Activated CD4-positive, alpha-beta T cell treated with anti-CD3 and anti-CD28 coated beads for 1 hour (primary cell): ENCODE results near the gene ADM2.
"Not testable (repeated sequence)": the region's sequence is repeated elsewhere in the genome, so short reads cannot be mapped to it uniquely, and the experiment has no call there.

Experiments
- DNase-seq: peaks from one replicate; pipeline ENCODE4 v3.0.0-alpha.2; 2020

The ADM2 gene

DNA sequence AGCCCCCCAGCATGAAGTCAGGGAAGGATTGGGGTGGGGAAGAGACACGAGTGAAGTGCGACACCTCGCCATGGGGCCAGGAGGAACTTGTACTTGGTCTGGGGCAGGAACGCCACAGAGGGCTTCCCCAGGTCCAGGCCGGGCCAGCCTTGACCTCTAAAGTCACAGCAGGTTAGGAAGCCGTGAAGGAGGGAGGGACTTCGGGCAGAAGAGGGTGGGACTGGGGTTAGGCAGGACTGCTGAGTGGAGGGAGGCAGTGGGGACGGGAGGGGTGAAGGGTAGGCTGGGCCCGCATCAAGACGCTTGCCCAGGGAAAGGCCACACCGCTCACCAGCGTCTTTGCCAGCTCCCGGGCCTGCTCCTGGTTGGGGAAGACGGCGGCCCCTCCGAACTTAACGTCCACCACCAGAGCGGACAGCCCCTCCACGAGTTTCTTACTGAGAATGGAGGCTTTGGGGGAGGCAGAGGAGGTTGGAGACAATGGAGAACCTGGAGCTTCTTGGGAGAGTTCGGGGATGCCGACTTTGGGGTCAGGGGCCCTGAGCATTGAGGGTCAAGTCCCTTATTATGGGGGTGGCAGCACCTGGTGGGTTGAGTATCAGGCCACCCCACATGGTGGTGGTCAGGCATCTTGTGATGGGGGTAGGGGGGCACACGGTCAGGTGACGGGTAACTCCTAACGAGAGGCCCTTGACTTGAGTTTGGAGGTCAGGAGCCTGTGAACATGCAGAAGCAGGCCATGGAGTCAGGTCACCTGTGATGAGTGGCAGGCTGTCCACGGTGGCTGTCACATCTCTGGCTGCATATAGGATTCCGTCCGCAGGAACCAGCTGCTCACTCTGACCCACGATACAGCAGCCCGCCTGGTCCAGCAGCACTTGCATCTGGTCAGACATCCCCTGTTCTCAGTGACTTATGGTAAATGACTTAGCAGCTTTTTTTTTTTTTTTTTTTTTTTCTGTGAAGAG is 45.8 kb downstream of the ADM2 start:
- DNase-seq, result no peak

GRCh38 chr22:50527921-50528681 is 46.8 kb downstream of the ADM2 start:
- DNase-seq, result no peak

DNA sequence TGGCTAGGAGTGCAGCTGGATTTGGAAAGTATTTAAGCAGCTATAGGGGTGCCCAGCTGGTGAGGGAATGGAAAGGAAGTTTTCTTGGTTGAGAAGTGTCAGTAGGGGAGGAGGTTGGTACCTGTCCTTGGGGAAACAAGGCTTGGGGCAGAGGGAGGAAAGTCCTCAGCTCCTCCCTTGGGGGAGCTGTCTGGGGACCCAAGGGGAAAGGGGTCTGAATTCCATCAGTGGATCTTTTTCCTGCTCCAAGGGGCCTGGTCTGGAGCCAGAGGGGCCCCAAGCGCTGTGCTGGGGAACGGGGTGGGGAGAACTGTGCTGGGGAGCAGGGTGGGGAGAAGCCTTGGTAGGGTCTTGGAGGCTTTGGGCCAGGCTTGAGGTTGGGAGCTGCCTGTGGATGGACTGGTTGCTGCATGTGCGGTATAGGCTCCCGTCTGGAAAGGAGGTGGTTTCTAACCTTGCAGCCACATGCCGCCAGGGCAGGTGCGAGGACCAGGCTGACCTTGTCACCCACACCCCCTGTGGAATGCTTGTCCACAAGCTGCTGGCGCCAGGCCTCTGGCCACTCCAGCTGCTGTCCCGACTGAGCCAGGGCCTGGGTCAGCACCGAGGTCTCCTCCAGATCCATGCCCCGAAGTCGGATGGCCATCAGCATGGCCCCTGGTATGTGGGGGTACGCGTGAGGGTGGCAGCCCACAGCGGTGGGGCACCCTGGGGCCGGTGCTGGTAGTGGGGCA is 47.5 kb downstream of the ADM2 start:
- no peak for DNase-seq

DNA sequence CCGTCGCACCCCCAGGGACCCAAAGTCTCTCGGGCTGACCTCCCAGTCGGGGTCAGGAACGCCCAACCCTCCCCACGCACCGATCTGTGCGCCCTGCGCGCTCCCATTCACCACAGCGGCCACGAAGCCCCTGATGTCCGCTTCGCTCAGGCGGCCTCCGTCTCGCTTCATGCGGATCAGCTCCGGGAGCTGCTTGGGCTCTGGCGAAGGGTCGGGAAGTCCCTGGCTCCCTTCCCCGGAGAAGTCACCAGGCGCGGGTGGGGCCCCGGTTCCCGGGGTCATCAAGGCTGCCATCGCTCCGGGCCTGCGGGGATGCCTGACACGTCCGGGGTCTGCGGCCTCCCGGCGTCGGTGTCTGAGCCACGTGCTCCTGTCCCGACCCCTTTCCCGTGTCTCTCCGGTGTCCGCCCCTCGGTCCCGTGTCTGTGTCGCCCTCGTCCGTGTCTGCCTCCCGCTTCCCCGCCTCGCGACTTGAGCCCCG is 48.1 kb downstream of the ADM2 start:
- DNase-seq, result no peak

- peak; percentile 69 for DNase-seq
Measured at GRCh38 chr22:50529897-50530579, 48.7 kb downstream of the ADM2 start, which contains the start of gene TYMP. Gene TYMP, minus strand, starts transcription at chr22:50530012. Its CDS starts 303 bp downstream, at chr22:50529709.

GRCh38 chr22:50530580-50530876 is 49.2 kb downstream of the ADM2 start:
- no peak for DNase-seq

GRCh38 chr22:50530877-50531545 is 49.7 kb downstream of the ADM2 start:
- DNase-seq, result peak; percentile 81

DNA sequence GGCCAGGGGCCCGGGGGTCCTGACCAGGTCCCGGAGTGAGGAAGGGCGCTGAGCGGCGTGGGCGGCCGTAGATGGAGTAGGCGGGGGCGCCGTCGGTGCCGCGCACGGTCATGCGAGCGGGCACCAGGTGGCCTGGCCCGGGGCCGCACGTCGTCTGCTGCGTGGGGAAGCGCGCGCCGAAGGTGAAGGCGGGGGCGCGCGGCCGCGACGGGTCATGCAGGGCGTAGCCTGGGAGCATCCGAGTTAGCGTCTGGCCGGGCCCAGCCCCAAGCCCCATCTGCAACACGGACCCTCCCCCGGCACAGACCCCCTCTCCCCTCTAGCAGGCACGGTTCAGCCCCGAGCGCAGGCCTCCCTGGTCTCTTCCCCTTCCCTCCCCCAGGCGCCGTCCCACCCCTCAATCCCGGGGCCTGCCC is 50.2 kb downstream of the ADM2 start:
- peak; percentile 72 for DNase-seq

- DNase-seq, result no peak
Measured at GRCh38 chr22:50531962-50532674, 50.8 kb downstream of the ADM2 start.

DNA sequence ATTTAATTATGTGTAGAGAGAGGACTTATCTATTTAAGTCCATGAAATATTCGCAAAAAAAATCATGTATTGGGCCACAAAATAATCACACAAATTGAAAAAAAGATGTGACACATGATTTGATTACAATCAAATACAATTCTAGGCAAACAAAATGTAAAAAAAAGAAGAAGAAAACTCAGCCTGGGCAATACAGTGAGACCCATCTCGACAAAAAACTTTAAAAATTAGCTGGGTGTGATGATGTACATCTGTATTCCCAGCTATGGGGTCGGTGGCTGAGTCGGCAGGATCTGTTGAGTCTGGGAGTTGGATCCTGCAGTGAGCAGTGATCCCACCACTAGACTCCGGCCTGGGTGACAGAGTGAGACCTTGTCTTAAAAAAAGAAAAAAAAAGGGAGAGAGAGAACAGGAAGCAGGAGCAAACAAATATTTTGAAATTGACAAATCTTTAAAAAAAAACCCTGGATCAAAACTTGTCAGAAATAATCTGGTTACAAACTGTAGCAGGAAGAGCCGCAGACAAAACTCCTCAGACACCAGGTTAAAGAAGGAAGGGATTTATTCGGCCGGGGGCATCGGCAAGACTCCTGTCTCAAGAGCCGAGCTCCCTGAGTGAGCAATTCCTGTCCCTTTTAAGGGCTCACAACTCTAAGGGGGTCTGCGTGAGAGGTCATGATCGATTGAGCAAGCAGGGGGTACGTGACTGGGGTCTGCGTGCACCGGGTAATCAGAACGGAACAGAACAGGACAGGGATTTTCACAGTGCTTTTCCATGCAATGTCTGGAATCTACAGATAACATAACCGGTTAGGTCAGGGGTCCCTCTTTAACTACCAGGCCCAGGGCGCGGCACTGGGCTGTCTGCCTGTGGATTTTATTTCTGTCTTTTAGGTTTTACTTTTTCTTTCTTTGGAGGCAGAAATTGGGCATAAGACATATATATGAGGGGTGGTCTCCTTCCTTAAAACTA is 51.8 kb downstream of the ADM2 start:
- no peak for DNase-seq

DNA sequence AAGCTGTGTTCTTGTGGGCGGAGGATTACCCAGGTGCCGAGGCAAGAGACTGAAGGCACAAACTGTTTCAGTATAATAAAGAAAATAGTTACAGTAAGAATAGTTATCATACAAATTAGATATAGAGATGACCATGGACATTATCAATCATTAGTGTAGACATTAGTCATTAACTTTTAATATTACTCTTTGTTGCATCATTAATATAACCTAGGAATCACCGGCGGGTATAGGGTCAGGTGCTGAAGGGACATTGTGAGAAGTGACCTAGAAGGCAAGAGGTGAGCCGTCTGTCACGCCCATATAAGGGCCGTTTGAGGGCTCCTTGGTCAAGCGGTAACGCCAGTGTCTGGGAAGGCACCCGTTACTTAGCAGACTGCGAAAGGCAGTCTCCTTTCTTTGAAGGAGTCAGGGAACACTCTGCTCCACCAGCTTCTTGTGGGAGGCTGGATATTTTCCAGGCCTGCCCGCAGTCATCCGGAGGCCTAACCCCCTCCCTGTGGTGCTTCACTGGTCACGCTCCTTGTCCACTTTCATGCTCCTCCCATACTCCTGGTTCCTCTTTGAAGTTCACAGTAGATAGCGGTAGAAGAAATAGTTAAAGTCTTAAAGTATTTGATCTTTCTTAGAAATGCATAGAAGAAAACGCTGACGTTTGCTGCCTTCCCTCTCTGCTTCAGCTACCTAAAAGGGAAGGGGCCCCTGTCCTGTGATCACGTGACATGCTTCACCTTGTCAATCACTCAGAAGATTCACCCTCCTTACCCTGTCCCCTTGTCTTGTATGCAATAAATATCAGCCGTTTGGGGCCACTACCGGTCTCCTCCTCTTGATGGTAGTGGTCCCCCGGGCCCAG is 52.7 kb downstream of the ADM2 start:
- not testable (repeated sequence) for DNase-seq

DNA sequence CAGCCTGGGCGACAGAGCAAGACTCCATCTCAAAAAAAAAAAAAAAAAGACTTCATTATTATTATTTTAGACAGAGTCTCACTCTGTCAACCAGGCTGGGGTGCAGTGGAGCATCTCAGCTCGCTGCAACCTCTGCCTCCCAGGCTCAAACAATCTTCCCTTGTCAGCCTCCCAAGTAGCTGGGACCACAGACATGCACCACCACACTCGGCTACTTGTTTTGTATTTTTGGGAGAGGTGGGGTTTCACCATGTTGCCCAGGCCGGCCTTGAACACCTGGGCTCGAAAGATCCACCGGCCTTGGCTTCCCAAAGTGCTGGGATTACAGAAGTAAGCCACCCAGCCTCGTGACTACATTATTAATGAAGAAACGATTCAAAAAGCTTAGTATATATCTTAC is 53.8 kb downstream of the ADM2 start:
- DNase-seq, result no peak
